GM10847 (cell line): ENCODE data around the gene ACSF2.

Experiments
- POLR2A ChIP-seq: IDR thresholded peaks from 2 replicates; pipeline ENCODE4 v1.6.1; 2011; ENCODE audit not compliant: insufficient read length; ENCODE audit errors: extremely low read depth

ACSF2 gene, protein sequence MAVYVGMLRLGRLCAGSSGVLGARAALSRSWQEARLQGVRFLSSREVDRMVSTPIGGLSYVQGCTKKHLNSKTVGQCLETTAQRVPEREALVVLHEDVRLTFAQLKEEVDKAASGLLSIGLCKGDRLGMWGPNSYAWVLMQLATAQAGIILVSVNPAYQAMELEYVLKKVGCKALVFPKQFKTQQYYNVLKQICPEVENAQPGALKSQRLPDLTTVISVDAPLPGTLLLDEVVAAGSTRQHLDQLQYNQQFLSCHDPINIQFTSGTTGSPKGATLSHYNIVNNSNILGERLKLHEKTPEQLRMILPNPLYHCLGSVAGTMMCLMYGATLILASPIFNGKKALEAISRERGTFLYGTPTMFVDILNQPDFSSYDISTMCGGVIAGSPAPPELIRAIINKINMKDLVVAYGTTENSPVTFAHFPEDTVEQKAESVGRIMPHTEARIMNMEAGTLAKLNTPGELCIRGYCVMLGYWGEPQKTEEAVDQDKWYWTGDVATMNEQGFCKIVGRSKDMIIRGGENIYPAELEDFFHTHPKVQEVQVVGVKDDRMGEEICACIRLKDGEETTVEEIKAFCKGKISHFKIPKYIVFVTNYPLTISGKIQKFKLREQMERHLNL

GRCh38 chr17:50425682-50426471, at the start of gene ACSF2:
Gene ACSF2 (plus strand): TSS chr17:50426218. CDS start chr17:50426262, 44 bp downstream.
- TF ChIP-seq POLR2A: peak; percentile 26

DNA sequence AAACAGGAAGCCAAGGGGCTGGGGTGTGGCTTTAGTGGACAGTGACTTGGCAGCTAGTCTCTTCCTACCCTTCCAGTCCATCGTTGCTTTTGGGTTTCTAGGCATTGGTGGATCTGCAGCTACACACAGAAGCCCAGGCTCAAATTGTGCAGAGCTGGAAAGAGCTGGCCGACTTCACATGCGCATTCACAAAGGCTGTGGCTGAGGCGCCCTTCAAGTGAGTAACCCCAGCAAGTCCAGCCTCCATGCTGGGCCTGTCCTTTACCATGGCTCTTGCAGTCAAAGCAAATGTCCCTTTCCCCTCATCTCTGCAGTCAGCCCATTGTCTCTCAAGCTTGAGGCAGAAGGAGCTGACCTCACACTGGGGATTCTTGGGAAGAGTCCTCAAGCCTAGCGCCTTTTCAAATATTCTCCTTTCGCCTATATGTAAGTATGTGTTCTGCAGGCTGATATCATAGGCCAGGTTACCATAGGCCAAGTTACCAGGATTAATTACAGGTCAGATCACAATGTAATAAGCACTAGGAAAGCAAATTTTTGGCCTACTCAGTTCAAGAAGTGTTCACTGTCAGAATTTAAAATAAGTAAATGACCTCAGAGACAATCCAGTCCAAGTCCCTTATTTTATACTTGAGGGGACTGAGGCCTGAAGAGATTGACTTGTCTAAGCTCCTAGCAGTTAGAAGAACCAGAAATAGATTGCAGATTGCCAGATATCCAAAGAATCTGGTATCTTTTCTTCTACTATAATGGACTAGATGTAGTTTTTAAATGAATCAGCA, 46.5 kb upstream of the ACSF2 start:
- no peak for TF ChIP-seq POLR2A

DNA sequence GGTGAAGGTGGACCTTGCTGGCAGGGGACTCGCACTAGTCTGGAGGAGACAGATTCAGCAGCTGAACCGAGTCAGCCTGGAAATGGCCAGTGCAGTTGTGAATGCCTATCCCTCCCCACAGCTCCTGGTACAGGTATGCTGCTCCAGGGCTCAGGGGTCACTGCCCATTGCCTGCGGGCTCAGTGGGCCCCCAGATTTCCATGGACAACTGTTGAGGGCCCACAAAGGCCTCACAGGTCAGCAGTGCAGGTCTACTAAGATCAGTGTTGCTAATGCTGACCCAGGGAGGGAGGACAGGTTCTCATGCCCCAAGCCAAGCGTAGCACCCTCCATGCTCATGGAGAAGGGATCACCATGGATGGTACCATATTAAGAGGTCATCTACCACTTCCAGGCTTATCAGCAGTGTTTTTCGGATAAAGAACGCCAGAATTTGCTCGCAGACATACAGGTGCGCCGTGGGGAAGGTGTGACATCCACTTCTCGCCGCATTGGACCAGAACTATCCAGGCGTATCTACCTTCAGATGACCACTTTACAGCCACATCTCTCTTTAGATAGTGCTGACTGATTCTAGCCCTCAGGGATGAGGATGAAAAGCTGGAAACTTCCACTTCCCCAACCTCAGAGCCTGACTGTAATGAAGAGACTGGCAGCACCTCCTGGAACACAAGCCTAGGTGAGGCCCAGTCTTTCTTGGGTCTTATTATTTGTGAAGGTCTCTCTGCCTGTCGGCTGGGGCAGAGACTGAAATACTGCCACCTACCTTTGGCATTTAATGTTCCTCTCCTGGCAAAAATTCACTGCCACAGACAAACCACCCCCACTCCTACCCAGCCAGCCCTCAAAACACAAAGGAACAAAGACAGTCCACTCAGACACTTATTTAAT, 45.4 kb upstream of the ACSF2 start:
- no peak for TF ChIP-seq POLR2A

DNA sequence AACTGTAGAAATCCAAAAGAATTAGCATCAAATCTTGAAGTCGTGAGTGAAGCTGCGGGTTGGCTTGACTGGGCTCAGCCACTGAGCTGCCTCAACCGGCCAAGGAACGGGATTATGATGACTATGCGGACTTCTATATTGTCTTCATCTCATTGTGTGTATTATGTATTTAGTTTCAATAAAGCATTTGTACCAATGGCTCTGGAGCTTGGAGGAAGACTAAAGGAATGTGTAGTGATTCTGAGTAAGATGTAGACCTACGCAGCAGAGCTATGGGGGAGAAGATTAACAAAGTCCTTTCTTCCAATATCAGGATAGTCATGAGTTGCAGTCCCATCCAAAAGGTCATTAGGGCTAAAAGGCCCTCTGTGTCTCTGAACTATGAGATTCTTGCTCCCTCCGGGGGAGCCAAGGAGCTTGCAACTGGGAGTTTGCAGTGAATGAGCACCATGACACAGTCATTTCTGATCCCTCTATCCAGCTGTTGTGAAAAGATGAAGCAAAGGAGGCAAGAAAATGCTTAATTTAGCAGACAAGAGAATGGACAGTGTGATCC, 44.7 kb upstream of the ACSF2 start:
- TF ChIP-seq POLR2A: no peak

DNA sequence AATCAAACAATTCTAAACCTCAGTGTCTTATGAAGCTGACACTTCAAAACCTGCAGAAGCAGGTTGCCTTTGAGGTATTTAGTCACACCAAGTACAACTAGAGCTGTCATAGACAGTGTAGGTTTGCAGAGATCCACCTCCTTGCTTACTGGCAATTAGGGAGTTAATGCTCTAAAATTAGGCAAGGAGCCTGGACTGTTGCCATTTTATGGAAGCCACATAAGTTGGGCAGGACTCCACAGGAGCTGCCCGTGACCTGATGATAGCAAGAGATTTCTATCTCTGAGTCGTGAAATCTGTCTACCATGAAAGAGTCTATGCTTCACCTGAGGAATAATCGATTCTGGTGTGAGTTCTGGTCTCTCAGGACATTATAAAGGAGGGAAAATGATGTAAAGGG, 44.1 kb upstream of the ACSF2 start:
- TF ChIP-seq POLR2A: no peak

GRCh38 chr17:50382931-50383330, 43.1 kb upstream of the ACSF2 start:
- TF ChIP-seq POLR2A: no peak

DNA sequence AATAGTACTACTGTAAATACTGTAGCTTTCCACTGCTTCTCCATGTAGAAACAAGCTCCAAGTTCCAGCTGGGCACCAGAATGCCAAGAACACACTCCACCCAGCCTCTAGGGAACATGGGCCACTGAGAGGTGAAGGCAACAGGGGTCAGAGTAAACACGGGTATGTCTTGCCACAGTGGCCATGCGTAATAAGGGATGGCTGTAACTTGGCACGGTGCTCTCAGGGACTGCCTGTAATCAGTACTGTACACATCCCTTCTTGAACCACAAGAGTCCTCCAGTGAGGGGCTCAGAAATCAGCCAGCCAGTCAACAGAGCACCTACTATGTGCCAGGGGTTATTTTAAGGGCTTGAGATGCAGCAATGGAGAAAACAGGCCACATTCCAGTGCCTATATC, 39.5 kb upstream of the ACSF2 start:
- TF ChIP-seq POLR2A: no peak

- no peak for TF ChIP-seq POLR2A
Measured at GRCh38 chr17:50388728-50389127, 37.3 kb upstream of the ACSF2 start.

DNA sequence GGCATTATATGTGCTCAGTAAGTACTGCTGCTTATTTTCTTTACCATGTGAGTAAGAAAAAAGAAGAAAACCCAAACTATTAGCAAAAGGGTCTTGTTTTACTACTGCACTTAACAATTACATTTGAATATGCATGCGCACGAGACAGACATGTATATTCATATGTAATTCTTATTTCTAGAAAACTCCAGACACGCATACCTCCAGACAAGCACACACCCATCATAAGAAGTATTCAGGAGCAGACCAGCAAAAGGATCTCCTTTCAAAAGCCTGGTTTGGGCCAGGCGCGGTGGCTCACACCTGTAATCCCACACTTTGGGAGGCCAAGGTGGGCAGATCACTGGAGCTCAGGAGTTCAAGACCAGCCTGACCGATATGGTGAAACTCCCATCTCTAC, 36.5 kb upstream of the ACSF2 start:
- TF ChIP-seq POLR2A: no peak

GRCh38 chr17:50392621-50393020, 33.4 kb upstream of the ACSF2 start:
- no peak for TF ChIP-seq POLR2A

DNA sequence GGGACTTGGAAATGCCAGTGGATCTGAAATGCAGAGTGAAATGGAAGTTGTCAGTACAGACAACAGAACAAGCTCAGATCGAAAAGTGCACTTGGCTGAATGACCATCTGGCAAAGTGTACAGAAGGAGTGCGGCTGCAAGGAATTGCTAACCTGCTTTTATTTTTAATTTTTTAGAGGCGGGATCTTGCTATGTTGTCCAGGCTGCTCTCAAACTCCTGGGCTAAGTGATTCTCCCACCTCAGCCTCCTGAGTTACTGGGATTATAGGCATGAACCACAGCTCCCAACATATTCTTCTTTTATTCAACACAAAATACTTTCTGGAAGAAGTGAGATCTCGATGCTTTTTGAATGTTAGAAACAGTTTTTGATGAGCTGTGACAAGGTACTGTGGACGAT, 32.3 kb upstream of the ACSF2 start:
- TF ChIP-seq POLR2A: no peak

GRCh38 chr17:50394711-50395110, 31.3 kb upstream of the ACSF2 start:
- TF ChIP-seq POLR2A: no peak

DNA sequence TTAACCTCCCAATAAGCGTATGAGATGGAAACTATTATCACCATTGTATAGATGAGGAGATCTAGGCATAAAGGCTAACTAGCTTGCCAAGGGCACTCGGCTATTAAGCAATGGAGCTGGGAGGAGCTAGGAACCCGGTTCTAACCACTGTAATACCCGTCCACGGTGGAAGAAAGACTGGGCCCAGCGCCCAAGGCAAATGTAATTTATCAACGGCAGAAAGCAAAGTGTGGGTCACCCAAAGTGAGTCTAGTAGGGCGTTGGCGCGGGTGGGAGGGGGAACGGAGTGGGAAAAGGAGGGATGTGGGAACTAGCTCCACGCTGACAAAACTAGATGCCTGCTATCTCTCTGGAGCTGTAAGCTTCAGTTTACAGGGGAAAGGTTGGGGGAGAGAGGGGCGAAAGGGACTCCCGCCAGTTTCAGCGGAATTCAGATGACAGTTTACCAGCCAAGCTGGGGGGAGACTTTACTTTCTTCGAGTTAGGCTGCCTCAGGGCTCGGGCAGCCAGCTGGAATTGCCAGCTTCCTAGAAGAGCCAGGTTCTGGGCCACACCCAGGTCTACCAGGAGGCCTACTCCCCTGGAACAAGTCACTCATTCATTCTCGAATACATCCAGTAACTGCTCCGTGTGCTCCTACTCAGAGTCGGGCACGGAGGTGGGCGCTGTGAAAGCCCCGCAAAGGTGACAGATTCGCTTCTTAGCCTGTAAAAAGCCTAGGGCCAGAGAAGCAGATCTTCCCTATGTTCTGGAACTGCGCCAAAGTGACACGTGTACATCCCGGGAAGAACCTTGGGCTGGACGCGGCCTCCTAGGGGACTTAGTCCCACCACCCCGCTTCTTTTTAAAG, 29.5 kb upstream of the ACSF2 start:
- no peak for TF ChIP-seq POLR2A
